Mucosa of rectum (tissue), 2 donors: ENCODE results near the gene ROR2.

Experiments used
- H3K27ac ChIP-seq, 2 donors: one replicate each; pipeline ENCODE4 v1.7.0; 2013; ENCODE audit warnings: inconsistent platforms in 2 of 2, low read depth in 2 of 2, low read length in 2 of 2
- H3K27me3 ChIP-seq, 2 donors: one replicate each; pipeline ENCODE4 v1.7.0; 2013; ENCODE audit warnings: low read length in 2 of 2; ENCODE audit not compliant: control insufficient read depth in 2 of 2, insufficient read depth in 2 of 2
- H3K36me3 ChIP-seq, 2 donors: one replicate each; pipeline ENCODE4 v1.7.0; 2013; ENCODE audit warnings: low read length in 2 of 2; ENCODE audit not compliant: control insufficient read depth in 2 of 2, insufficient read depth in 2 of 2
- H3K4me1 ChIP-seq, 2 donors: one replicate each; pipeline ENCODE4 v1.7.0; 2013; ENCODE audit warnings: low read length in 2 of 2, mild to moderate bottlenecking in 1 of 2; ENCODE audit not compliant: control insufficient read depth in 2 of 2, insufficient read depth in 2 of 2
- H3K4me3 ChIP-seq, 2 donors: one replicate each; pipeline ENCODE4 v1.7.0; 2013; ENCODE audit warnings: low read length in 2 of 2
- H3K9ac ChIP-seq, 2 donors: one replicate each; pipeline ENCODE4 v1.7.0; 2013; ENCODE audit warnings: low read length in 2 of 2, low read depth in 1 of 2, mild to moderate bottlenecking in 1 of 2
- H3K9me3 ChIP-seq, 2 donors: one replicate each; pipeline ENCODE4 v1.7.0; 2013; ENCODE audit warnings: low read length in 2 of 2; ENCODE audit not compliant: control insufficient read depth in 2 of 2
- donor health status: healthy.
- donor health status: Normal muscosa, but diverticular disease.

ROR2 gene

DNA sequence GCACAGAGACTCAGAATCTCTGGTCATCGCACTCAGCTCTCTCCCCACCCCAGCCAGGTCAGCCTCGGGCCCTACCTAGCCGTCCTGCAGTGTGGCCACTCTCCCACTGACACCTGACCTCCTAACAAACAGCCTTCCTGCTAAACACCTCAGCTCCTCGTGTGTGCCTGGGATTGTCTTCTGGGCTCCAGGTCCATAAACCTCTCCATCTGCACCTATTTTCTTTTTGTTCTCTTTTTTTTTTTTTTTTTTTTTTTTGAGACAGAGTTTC is 193.6 kb downstream of the ROR2 start:
- Histone ChIP-seq H3K27ac (no peak overlapping the region), H3K36me3 (no peaks in the 10 kb centered on the region), H3K27me3 (no peaks in the 10 kb centered on the region), H3K9me3 (no peaks in the 10 kb centered on the region), H3K4me3 (no peak overlapping the region), H3K9ac (no peak overlapping the region), H3K4me1 (peaks cover 0 to 9% of the 10 kb centered on the region in 2 donors)

DNA sequence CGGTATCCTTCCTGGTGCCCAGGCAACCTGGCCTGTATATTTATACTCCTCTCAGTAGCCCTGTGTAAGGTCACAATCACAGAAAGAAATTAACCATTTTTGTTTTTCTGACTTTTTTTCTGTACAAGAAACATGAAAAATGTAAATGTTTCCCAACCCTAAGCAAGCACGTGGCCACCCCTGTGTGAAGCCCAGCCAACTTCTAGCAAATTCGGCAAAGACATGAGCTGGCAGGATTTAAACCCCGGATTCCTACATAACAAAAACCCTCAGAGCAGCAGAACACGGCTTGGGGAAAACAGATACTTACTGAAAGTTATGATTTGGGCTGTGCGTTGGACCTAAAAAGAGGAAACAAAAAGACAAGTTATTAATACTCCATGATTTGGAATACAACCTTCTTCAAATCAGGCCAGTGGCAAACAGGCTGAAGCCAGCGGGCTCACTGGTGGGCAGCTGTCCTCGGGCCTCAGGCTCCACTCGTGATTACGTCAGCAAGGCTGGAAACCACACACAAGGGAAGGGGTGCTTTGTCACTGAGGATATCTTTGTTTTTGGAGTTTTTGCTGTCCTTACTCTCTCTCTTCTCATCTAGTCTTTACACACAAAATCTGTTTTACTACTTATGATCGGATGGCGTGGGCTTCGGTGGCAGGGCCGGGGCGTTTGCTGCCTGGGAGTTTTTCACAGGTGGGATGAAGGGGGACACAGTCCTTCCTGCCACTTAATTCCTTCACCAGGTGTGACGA is 194.1 kb downstream of the ROR2 start:
- Histone ChIP-seq H3K27me3 (no peaks in the 10 kb centered on the region), H3K9ac (no peak overlapping the region), H3K4me3 (no peak overlapping the region), H3K36me3 (no peaks in the 10 kb centered on the region), H3K9me3 (no peaks in the 10 kb centered on the region), H3K4me1 (peaks cover 0 to 4% of the 10 kb centered on the region in 2 donors), H3K27ac (no peak overlapping the region)

DNA sequence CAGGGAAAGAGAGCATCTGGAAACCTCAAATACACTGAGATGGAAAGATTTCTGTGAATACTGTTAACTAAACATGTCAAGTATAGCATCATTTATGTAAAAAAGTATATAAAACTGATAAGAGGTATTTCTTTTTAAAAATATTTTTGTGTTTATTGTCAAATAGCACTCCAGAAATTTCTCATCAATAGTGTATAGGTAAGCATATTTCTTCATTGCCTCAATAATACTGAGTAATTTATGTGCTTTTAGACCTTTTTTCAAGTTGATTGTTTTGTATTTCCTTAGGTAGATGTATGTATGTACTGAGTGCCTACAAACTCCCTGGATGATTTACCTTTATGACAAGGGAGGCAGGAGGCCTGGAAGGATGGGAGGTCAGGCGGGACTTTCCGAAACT is 196.3 kb downstream of the ROR2 start:
- H3K36me3 ChIP-seq: no peaks in the 10 kb centered on the region
- H3K9ac ChIP-seq: no peak overlapping the region
- H3K27me3 ChIP-seq: no peaks in the 10 kb centered on the region
- H3K4me1 ChIP-seq: peaks cover 0 to 3% of the 10 kb centered on the region in 2 donors
- H3K9me3 ChIP-seq: no peaks in the 10 kb centered on the region
- no peak overlapping the region for H3K27ac ChIP-seq
- H3K4me3 ChIP-seq: no peak overlapping the region

DNA sequence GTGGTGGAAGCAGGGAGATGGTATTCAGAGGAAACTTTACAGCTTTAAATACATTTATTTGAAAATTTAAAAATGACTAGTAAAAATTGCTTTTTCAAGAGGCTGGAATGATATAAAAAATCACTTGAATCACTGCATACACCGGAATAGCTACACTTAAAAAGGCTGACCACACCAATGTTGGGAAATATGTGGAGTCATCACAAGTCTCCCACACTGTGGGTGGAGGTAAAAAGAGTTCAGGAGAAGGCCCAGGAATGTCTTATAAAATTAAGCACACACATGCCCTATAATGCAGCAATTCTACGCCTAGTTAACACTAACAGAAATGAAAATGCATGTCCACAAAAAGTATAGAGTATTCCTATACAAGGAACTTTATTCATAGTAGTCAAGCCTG is 198.1 kb downstream of the ROR2 start:
- H3K27me3 ChIP-seq: no peaks in the 10 kb centered on the region
- H3K27ac ChIP-seq: no peak overlapping the region

DNA sequence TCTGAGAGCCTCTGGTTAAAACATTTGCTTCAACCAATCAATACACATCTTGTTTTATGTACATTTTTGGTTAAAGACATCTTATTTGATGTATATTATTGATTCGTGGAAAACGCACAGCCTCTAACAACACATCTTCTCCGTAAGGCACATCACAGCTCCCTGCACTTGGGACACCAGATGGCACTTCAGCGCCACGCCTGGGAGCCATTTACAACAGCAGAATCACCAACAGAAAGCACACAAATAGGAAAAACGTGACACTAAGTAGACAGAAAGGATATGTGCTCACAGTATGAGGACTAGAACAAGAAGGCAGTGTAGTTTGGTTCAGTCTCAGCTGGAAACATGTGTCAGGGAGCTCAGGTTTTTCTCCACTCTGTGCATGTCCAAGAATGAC is 199.7 kb downstream of the ROR2 start:
- Histone ChIP-seq H3K36me3 (no peaks in the 10 kb centered on the region), H3K27me3 (no peaks in the 10 kb centered on the region), H3K4me1 (no peaks in the 10 kb centered on the region), H3K9me3 (no peaks in the 10 kb centered on the region), H3K27ac (no peak overlapping the region), H3K9ac (no peak overlapping the region), H3K4me3 (no peak overlapping the region)

More for the DNA sequence above, 198.1 kb downstream of the ROR2 start:
- Histone ChIP-seq H3K9ac (no peak overlapping the region), H3K36me3 (no peaks in the 10 kb centered on the region), H3K4me3 (no peak overlapping the region), H3K9me3 (no peaks in the 10 kb centered on the region), H3K4me1 (no peaks in the 10 kb centered on the region)

DNA sequence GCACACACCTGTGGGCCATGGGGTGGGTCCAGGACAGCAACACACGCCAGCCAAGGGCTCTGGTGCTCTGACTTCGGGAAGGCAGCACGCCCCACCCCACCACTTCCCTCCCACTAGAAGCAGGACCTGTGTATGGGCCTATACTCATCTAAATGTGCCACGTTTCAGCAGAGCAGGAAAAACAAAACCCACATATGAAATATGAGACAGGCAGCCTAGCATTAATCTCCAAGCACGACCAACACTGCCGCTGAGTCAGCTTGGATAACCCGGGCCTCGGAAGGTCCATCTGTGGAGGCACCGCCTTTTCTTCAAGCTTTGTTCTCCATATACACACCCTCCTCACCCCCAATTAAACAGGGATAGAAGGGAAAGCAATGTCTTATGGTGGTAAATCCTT is 203.1 kb downstream of the ROR2 start:
- Histone ChIP-seq H3K4me3 (no peak overlapping the region), H3K27ac (no peak overlapping the region), H3K4me1 (no peaks in the 10 kb centered on the region), H3K9me3 (no peaks in the 10 kb centered on the region), H3K36me3 (no peaks in the 10 kb centered on the region), H3K9ac (no peak overlapping the region), H3K27me3 (no peaks in the 10 kb centered on the region)

DNA sequence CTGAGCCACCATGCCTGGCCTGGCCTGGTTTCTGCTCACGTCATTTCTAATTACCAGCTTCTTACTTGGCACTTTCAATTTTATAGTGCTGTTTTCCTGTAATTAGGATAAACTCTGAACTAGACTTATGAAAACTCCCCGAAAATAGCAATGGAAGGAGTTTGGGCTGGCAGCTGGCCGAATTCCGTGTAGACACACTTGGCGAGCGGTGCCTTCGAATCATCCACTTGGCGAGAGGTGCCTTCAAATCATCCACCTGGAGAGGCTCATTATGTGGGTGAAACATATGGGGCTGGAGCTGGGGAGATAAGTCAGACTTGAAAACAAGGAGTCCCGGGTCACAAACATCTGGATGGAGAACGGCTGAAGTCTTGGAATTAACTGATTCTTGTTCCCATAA is 203.7 kb downstream of the ROR2 start:
- Histone ChIP-seq H3K9ac (no peak overlapping the region), H3K27ac (no peak overlapping the region), H3K27me3 (no peaks in the 10 kb centered on the region), H3K4me3 (no peak overlapping the region), H3K36me3 (no peaks in the 10 kb centered on the region), H3K4me1 (no peaks in the 10 kb centered on the region), H3K9me3 (no peaks in the 10 kb centered on the region)

DNA sequence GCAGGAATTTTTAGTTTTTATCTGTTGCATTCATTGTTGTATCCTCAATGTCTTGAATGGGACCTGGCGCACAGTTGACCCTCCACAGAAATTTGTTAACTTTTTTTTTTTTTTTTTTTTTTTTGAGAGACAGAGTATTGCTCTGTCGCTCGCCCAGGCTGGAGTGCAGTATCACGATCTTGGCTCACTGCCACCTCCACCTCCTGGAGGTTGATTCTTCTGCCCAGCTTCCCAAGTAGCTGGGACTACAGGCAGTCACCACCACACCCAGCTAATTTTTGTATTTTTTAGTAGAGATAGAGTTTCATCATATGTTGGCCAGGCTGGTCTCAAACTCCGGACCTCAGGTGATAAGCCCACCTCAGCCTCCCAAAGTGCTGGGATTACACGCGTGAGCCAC is 205.9 kb downstream of the ROR2 start:
- Histone ChIP-seq H3K27me3 (no peaks in the 10 kb centered on the region), H3K9ac (no peak overlapping the region), H3K36me3 (no peaks in the 10 kb centered on the region), H3K4me3 (no peak overlapping the region), H3K4me1 (no peaks in the 10 kb centered on the region), H3K27ac (no peak overlapping the region), H3K9me3 (no peaks in the 10 kb centered on the region)

DNA sequence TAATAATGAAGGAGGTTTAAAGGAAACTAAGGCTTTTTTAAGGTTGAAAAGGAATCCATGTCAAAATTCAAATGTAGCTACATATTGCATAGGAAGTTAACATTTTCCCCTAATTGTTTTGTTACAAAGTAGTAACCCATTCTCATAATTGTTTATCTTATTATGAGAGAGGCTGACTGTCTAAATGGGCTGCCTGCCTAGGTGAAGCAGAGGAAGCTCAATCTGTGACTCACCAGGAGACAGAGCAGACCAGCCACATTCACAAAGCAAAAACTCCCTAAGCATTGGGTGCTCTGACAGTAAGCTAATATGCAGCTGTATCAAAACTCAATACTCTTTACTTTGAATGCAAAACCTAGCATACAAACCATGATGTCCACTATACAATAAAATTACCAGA is 208.5 kb downstream of the ROR2 start:
- no peak overlapping the region for H3K9ac ChIP-seq
- H3K9me3 ChIP-seq: no peaks in the 10 kb centered on the region
- H3K4me1 ChIP-seq: no peaks in the 10 kb centered on the region
- no peak overlapping the region for H3K27ac ChIP-seq
- no peak overlapping the region for H3K4me3 ChIP-seq
- no peaks in the 10 kb centered on the region for H3K27me3 ChIP-seq
- peaks cover 0 to 3% of the 10 kb centered on the region in 2 donors for H3K36me3 ChIP-seq

DNA sequence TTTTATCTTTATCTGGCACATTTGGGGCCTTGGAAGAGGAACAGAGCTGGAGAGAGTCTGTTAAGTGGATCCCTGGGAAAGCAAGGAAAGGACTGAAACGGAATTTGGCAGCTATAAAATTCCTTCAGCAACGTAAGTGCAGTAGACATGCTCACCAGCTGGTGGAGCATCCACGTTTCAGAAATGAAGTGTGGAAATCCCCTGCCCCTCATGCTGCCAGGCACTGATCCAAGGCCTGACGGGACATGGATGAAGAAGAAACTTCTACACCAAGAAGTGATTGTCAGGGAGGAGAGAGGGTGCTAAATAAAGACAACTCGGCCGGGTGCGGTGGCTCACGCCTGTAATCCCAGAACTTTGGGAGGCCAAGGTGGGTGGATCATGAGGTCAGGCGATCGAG is 209.3 kb downstream of the ROR2 start:
- no peaks in the 10 kb centered on the region for H3K4me1 ChIP-seq
- H3K4me3 ChIP-seq: no peak overlapping the region
- H3K9me3 ChIP-seq: no peaks in the 10 kb centered on the region
- peaks cover 0 to 3% of the 10 kb centered on the region in 2 donors for H3K36me3 ChIP-seq
- H3K27me3 ChIP-seq: no peaks in the 10 kb centered on the region
- H3K9ac ChIP-seq: no peak overlapping the region
- no peak overlapping the region for H3K27ac ChIP-seq
